AG09319 (cell line): ENCODE measurements around the gene OR8B12.
"Not testable (repeated sequence)": the region's sequence is repeated elsewhere in the genome, so short reads cannot be mapped to it uniquely, and the experiment has no call there.

Experiments
- DNase-seq: peaks from one replicate; pipeline ENCODE4 v3.0.0-alpha.2; 2010; ENCODE audit warnings: low read depth; ENCODE audit errors: extremely low read depth
- CTCF ChIP-seq: IDR thresholded peaks from 2 replicates; pipeline ENCODE4 v1.5.1; 2011; ENCODE audit warnings: low read depth, mild to moderate bottlenecking, inconsistent platforms, low read length, moderate library complexity

OR8B12 gene

GRCh38 chr11:124533626-124534025 is 9.8 kb downstream of the OR8B12 start:
- TF ChIP-seq CTCF = no peak
- DNase-seq = no peak

GRCh38 chr11:124520550-124520854 is 23.0 kb downstream of the OR8B12 start:
- TF ChIP-seq CTCF = no peak
- no peak for DNase-seq

GRCh38 chr11:124519850-124520549 is 23.5 kb downstream of the OR8B12 start:
- DNase-seq = no peak
- TF ChIP-seq CTCF = no peak

- no peak for TF ChIP-seq CTCF
- no peak for DNase-seq
These were observed 24.4 kb downstream of the OR8B12 start for GRCh38 chr11:124518989-124519451.

GRCh38 chr11:124517314-124517713 is 26.1 kb downstream of the OR8B12 start:
- no peak for DNase-seq
- no peak for TF ChIP-seq CTCF

GRCh38 chr11:124514675-124515074 is 28.8 kb downstream of the OR8B12 start:
- DNase-seq = not testable (repeated sequence)

- no peak for DNase-seq
- TF ChIP-seq CTCF = no peak
These were observed 29.3 kb downstream of the OR8B12 start for GRCh38 chr11:124514131-124514530.

GRCh38 chr11:124511745-124512144 is 31.7 kb downstream of the OR8B12 start:
- TF ChIP-seq CTCF = no peak
- no peak for DNase-seq
